BJ (cell line): Measurements from ENCODE around the gene DNAJC19. TPM values are rescaled to one million over a fixed set of nuclear protein-coding genes. Genes with fewer than 3 reads are reported as not detected.

Experiments
- CTCF ChIA-PET: fragments of 350-600 bp; formaldehyde crosslinking; extraction: SDS; loops from one replicate; lab custom pipeline; 2021; ENCODE audit warnings: antibody characterized with exemption, inconsistent platforms; lab: Yijun Ruan, JAX
- POLR2A ChIA-PET: fragments of 300-600 bp; sonication (Branson Sonifier 250); formaldehyde crosslinking; extraction: SDS; loops from one replicate; lab custom pipeline; 2021; ENCODE audit warnings: antibody characterized with exemption; lab: Charles Lee
- DNase-seq: peaks from one replicate; pipeline ENCODE4 v3.0.0-alpha.2; 2011; ENCODE audit warnings: low read depth
- H3K27me3 ChIP-seq: 2 replicates; pipeline ENCODE4 v1.6.0; 2011; ENCODE audit warnings: low read length; ENCODE audit not compliant: control insufficient read depth, insufficient read depth
- H3K36me3 ChIP-seq: 2 replicates; pipeline ENCODE4 v1.5.1; 2011; ENCODE audit warnings: low read length; ENCODE audit not compliant: control insufficient read depth, insufficient read depth
- H3K4me3 ChIP-seq: 2 replicates; pipeline ENCODE4 v1.5.1; 2011; ENCODE audit warnings: low read depth, mild to moderate bottlenecking, control low read depth, low read length
- CTCF ChIP-seq: IDR thresholded peaks from 2 replicates; pipeline ENCODE4 v1.5.1; 2011; ENCODE audit warnings: low read depth, mild to moderate bottlenecking, control low read depth, inconsistent platforms, low read length, moderate library complexity; ENCODE audit not compliant: insufficient read depth
- polyA plus RNA-seq: library from polyadenylated mRNA; depleted of rRNA; stranded (reverse); fragments of >200 nt; gene quantifications from 2 replicates; pipeline ENCODE4 v1.2.3, GENCODE V29; 2011

DNAJC19 gene
- polyA plus RNA-seq, 1 experiment, result 37.3 TPM

GRCh38 chr3:180962530-180962929 is 27.0 kb downstream of the DNAJC19 start:
- no peak for DNase-seq
- Histone ChIP-seq H3K27me3 (no peaks in the 10 kb centered on the region), H3K4me3 (no peak overlapping the region), H3K36me3 (peaks cover 5% of the 10 kb centered on the region)
- TF ChIP-seq CTCF, result no peak
- ChIA-PET POLR2A (no interaction called here), CTCF (interaction anchor here (1.0 kb wide), 1 partner anchor 13 kb away, joined by 3 read pairs; no protein-coding TSS in a partner anchor)

GRCh38 chr3:180961552-180961951 is 28.0 kb downstream of the DNAJC19 start:
- Histone ChIP-seq H3K27me3 (no peaks in the 10 kb centered on the region), H3K4me3 (no peak overlapping the region), H3K36me3 (peaks cover 5% of the 10 kb centered on the region)
- POLR2A ChIA-PET, result no interaction called here
- no peak for TF ChIP-seq CTCF
- DNase-seq, result no peak
- CTCF ChIA-PET, result interaction anchor here (1.4 kb wide), 1 partner anchor 8 kb away, joined by 3 read pairs; no protein-coding TSS in a partner anchor

GRCh38 chr3:180961087-180961486 is 28.4 kb downstream of the DNAJC19 start:
- Histone ChIP-seq H3K36me3 (peaks cover 5% of the 10 kb centered on the region), H3K27me3 (no peaks in the 10 kb centered on the region), H3K4me3 (no peak overlapping the region)
- CTCF ChIA-PET, result interaction anchor here (1.4 kb wide), 2 partner anchors 9 to 10 kb away, joined by 3 to 5 read pairs; no protein-coding TSS in a partner anchor
- DNase-seq, result no peak
- no peak for TF ChIP-seq CTCF
- POLR2A ChIA-PET, result no interaction called here

DNA sequence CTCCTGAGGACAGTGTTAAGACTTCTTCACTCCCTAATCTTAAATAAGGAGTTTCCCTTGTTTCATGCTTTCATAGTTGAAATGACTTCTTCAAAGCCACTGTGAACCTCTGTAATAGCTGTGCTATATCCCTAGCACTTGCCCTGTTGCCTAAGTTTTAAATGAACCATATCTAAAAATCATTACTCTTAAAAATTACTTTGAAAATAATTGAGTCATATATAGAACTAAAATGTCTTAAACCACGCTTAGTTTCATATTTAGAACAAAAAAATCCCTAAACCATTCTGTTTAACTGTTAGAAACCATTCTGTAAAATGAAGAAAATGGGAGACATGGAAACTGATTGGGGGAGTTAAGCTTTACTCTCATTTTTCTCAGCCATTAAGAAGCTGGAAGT is 29.8 kb downstream of the DNAJC19 start:
- H3K4me3 ChIP-seq, result no peak overlapping the region
- ChIA-PET POLR2A (no interaction called here), CTCF (interaction anchor here (1.4 kb wide), 1 partner anchor 8 kb away, joined by 5 read pairs; no protein-coding TSS in a partner anchor)
- no peak for TF ChIP-seq CTCF
- no peaks in the 10 kb centered on the region for H3K27me3 ChIP-seq
- H3K36me3 ChIP-seq, result peaks cover 7% of the 10 kb centered on the region
- no peak for DNase-seq

- CTCF ChIA-PET, result no interaction called here
- TF ChIP-seq CTCF, result no peak
- DNase-seq, result no peak
- Histone ChIP-seq H3K4me3 (no peak overlapping the region), H3K36me3 (peaks cover 11% of the 10 kb centered on the region), H3K27me3 (no peaks in the 10 kb centered on the region)
- POLR2A ChIA-PET, result no interaction called here
Measured at GRCh38 chr3:180947761-180948390, 41.7 kb downstream of the DNAJC19 start.
